Epithelial cell of esophagus (primary cell): ENCODE data around the gene SHC2.

ENCODE experiments used
- DNase-seq: peaks from one replicate; pipeline ENCODE4 v3.0.0; 2010; ENCODE audit warnings: low read depth
- H3K4me3 ChIP-seq: 2 replicates; pipeline ENCODE4 v1.5.1; 2011; ENCODE audit warnings: mild to moderate bottlenecking, low read length, control low read depth
- TF ChIP-seq, protein P1 (sequence below): IDR thresholded peaks from 2 replicates; pipeline ENCODE4 v1.5.1; 2011; ENCODE audit warnings: low read depth, mild to moderate bottlenecking, low read length, control low read depth, inconsistent platforms; ENCODE audit not compliant: insufficient read depth; ENCODE audit errors: missing control alignments

The SHC2 gene

GRCh38 chr19:410243-410781, 50.5 kb downstream of the SHC2 start:
- no peak for DNase-seq
- TF ChIP-seq, protein P1, sequence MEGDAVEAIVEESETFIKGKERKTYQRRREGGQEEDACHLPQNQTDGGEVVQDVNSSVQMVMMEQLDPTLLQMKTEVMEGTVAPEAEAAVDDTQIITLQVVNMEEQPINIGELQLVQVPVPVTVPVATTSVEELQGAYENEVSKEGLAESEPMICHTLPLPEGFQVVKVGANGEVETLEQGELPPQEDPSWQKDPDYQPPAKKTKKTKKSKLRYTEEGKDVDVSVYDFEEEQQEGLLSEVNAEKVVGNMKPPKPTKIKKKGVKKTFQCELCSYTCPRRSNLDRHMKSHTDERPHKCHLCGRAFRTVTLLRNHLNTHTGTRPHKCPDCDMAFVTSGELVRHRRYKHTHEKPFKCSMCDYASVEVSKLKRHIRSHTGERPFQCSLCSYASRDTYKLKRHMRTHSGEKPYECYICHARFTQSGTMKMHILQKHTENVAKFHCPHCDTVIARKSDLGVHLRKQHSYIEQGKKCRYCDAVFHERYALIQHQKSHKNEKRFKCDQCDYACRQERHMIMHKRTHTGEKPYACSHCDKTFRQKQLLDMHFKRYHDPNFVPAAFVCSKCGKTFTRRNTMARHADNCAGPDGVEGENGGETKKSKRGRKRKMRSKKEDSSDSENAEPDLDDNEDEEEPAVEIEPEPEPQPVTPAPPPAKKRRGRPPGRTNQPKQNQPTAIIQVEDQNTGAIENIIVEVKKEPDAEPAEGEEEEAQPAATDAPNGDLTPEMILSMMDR: no peak
- H3K4me3 ChIP-seq: no peak overlapping the region

DNA sequence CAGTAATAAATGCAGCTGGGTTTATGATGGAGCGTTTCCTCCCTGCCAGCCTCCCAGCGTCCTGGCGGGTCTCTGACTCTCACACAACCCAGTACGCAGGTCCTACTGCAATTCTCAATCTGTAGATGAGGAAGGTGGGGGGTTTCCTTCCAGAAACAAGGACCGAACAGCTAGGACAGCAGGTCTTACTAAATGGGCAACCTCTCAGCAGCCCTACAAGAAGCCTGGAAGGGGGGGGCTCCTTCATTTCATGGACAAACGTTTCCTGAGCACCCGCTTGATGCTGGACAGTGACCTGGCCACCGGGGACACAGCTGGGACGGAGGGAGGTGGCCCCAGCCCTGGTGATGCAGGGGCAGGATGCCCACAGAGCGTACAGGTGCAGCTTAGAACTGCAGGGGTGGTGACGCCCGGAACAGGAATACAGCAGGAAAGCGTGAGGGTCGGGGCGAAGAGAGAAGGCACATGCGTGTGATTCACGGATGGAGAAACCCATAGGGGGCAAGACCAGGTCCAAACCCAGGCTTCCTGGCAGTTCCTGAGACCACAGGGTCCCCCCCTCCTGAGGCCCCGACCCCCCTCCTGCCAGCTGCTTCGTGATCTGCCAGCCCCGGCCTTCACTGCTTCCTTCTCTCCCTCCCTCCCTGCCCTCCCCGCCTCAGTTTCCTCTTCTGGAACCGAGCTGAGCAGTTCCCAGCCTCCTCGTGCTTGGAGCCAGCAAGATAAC, 51.2 kb downstream of the SHC2 start:
- no peak for DNase-seq
- H3K4me3 ChIP-seq: no peak overlapping the region
- TF ChIP-seq, protein P1: no peak

GRCh38 chr19:408902-409515, 51.8 kb downstream of the SHC2 start, which contains the start of gene C2CD4C:
TSS of gene C2CD4C (minus strand) at chr19:409147. CDS start at chr19:408361, 786 bp downstream.
- DNase-seq: peak; percentile 15
- H3K4me3 ChIP-seq: no peak within 1 kb of the TSS
- TF ChIP-seq, protein P1: no peak

DNA sequence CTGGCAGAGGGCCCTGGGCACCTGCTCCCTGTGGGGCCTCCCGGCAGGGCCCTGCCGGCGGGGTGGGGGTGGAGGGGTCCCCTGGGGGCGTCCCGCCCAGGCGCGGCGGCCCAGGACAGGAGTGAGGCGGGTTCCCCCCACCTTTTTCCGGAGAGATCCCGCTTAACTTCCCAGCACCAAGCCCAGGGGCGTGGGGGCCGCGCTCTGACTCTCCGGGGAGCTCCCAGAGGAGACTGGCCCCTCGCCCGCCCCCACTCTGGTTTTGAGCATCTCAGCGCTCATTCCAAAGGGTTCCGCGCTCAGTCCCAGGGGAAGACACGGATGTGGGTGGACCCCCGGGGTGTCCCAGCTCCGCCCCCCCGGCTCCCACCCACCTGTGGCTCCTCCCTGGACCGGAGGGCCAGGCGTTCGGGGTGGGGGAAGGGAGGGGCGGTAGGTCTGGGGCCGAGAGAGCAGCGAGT, 52.4 kb downstream of the SHC2 start:
- H3K4me3 ChIP-seq: no peak overlapping the region
- DNase-seq: no peak
- TF ChIP-seq, protein P1: no peak

GRCh38 chr19:407511-408440, 53.1 kb downstream of the SHC2 start:
- no peak for DNase-seq
- TF ChIP-seq, protein P1: no peak
- H3K4me3 ChIP-seq: no peak overlapping the region

DNA sequence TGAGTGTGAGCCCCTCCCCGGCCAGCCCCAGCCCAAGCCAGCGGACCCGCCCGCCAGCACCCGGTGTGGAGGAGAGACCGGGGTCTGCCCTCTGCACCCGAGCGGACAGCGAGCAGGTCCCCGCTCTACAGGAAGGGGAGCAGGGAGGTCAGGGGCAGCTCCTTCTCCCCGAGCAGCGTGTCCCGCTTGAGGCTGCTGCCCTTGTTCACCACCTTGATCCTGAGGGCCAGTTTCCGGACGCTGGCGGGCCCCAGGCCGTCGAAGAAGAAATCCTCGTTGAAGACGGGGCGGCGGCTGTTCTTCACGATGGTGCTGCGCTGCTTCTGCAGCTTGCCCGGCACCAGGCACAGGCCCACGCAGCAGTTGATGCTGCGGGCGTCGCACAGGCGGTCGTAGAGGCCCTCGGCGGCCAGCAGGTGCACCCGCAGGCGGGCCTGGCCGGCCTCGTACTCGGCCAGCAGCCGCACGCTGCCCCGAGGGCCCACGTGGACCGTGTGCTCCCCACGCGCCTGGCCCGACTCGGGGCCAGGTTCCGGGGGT, 53.8 kb downstream of the SHC2 start:
- no peak for DNase-seq
- TF ChIP-seq, protein P1: no peak
- no peak overlapping the region for H3K4me3 ChIP-seq
